HG02970 (cell line): ENCODE results near the gene CAMKK1.

Source experiments
- ATAC-seq: cut with Tn5 transposase; IDR thresholded peaks from one replicate; pipeline ENCODE4 v1.9.1; 2021; ENCODE audit warnings: mild to moderate bottlenecking, moderate library complexity, moderate number of reproducible peaks; ENCODE audit not compliant: unreplicated experiment, low FRiP score

The CAMKK1 gene

GRCh38 chr17:3815925-3816324, 76.9 kb downstream of the CAMKK1 start:
- no peak for ATAC-seq

DNA sequence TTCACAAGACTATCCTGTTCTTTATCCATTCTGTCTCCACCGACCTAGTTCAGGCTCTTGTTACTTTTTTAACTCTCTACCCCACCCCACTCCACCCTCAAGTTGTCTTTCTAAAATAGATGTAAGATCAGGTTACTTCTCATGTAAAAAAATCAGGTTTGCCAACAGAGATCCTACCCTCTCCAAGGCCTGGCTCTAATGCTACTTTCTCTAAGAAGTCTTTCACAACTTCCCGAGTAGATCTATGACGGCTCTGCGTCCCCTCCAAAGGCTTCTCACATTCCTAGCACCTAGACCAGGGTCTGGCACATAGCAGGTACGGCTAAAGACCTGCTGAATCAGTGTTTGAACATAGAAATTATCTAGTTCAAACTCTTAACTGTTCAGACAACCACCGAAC, 77.7 kb downstream of the CAMKK1 start:
- ATAC-seq = no peak

GRCh38 chr17:3814361-3814760, 78.5 kb downstream of the CAMKK1 start:
- ATAC-seq = no peak

- no peak for ATAC-seq
These were observed 79.7 kb downstream of the CAMKK1 start for GRCh38 chr17:3813171-3813570.

DNA sequence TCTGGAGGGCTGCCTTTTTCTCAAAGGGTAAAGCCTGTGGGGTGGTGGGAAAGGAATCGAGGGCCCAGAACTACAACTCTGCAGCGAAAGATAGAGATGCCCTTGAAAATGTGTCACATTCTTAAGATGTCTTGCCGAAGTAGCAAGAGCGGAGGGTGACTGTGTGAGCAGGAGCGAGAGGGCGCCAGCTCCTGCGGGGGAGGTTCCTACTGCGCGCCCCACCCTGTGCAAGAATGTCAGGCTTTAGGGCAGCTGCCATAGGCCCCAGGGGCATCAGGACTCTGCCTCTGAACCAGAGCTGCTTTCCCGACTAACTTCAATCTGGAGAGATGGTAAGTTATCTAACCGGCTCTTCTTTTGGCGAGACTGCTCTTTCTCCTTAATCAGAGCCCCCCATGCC, 80.1 kb downstream of the CAMKK1 start:
- ATAC-seq = no peak

DNA sequence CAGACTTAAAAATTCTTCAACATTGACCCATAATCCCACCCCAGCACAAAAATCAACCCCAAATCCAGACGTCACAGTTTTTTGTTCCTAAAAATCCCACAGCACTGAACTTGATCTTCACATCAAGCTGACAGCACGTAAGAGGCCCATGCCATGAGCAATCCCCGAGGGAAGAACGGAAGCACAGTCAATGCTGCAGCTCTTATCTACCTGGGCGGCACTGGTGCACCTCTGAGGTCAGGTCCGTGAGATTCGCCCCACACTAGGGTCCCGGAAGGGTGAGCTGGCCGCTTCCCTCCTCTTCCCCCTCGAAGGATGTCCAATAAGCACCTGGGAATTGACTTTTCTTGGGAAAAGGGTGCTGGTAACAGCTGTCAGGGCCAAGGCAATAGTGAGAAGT, 80.6 kb downstream of the CAMKK1 start:
- no peak for ATAC-seq
